ENCODE data around the gene APOBEC3G. TPM values are rescaled to one million over a fixed set of nuclear protein-coding genes. Genes with fewer than 3 reads are reported as not detected.

Gene APOBEC3G
- total and polyA plus RNA-seq, 2 experiments from 2014 or later, result 2.1 to 3.3 TPM

DNA sequence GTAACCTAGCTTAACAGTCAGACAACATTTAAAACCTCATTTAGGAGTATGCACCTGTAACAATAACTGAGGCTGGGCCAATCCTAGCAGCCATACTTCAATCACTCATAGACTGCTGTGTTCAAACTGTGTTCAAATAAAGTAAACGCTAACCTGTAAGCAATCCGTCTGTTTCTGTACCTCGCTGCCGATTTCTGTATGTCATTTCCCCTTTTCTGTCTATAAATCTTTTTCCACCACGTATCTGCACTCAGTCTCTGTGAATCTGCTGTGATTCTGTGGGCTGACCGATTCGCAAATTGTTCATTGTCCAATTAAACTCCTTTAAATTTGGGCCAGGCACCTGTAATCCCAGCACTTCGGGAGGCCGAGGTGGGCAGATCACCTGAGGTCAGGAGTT is 32.3 kb downstream of the APOBEC3G start (continued):
- TF ChIP-seq, protein P1, sequence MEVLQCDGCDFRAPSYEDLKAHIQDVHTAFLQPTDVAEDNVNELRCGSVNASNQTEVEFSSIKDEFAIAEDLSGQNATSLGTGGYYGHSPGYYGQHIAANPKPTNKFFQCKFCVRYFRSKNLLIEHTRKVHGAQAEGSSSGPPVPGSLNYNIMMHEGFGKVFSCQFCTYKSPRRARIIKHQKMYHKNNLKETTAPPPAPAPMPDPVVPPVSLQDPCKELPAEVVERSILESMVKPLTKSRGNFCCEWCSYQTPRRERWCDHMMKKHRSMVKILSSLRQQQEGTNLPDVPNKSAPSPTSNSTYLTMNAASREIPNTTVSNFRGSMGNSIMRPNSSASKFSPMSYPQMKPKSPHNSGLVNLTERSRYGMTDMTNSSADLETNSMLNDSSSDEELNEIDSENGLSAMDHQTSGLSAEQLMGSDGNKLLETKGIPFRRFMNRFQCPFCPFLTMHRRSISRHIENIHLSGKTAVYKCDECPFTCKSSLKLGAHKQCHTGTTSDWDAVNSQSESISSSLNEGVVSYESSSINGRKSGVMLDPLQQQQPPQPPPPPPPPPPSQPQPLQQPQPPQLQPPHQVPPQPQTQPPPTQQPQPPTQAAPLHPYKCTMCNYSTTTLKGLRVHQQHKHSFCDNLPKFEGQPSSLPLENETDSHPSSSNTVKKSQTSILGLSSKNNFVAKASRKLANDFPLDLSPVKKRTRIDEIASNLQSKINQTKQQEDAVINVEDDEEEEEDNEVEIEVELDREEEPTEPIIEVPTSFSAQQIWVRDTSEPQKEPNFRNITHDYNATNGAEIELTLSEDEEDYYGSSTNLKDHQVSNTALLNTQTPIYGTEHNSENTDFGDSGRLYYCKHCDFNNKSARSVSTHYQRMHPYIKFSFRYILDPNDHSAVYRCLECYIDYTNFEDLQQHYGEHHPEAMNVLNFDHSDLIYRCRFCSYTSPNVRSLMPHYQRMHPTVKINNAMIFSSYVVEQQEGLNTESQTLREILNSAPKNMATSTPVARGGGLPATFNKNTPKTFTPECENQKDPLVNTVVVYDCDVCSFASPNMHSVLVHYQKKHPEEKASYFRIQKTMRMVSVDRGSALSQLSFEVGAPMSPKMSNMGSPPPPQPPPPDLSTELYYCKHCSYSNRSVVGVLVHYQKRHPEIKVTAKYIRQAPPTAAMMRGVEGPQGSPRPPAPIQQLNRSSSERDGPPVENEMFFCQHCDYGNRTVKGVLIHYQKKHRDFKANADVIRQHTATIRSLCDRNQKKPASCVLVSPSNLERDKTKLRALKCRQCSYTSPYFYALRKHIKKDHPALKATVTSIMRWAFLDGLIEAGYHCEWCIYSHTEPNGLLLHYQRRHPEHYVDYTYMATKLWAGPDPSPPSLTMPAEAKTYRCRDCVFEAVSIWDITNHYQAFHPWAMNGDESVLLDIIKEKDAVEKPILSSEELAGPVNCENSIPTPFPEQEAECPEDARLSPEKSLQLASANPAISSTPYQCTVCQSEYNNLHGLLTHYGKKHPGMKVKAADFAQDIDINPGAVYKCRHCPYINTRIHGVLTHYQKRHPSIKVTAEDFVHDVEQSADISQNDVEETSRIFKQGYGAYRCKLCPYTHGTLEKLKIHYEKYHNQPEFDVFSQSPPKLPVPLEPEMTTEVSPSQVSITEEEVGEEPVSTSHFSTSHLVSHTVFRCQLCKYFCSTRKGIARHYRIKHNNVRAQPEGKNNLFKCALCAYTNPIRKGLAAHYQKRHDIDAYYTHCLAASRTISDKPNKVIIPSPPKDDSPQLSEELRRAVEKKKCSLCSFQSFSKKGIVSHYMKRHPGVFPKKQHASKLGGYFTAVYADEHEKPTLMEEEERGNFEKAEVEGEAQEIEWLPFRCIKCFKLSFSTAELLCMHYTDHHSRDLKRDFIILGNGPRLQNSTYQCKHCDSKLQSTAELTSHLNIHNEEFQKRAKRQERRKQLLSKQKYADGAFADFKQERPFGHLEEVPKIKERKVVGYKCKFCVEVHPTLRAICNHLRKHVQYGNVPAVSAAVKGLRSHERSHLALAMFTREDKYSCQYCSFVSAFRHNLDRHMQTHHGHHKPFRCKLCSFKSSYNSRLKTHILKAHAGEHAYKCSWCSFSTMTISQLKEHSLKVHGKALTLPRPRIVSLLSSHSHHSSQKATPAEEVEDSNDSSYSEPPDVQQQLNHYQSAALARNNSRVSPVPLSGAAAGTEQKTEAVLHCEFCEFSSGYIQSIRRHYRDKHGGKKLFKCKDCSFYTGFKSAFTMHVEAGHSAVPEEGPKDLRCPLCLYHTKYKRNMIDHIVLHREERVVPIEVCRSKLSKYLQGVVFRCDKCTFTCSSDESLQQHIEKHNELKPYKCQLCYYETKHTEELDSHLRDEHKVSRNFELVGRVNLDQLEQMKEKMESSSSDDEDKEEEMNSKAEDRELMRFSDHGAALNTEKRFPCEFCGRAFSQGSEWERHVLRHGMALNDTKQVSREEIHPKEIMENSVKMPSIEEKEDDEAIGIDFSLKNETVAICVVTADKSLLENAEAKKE (CRISPR knock-in tag; IDR thresholded peaks at IDR 0.05), result no peak
- TF ChIP-seq CREB1 (CRISPR knock-in tag; IDR thresholded peaks at IDR 0.05; ENCODE audit: low read depth) (no peak), ZNF114 (CRISPR knock-in tag; IDR thresholded peaks at IDR 0.05) (no peak), POLR2AphosphoS5 (IDR thresholded peaks at IDR 0.05; ENCODE audit: low read depth) (no peak), NANOG (IDR thresholded peaks at IDR 0.05; ENCODE audit: borderline replicate concordance) (no peak), EZH2 (IDR thresholded peaks at IDR 0.05; ENCODE audit: low read depth, unreplicated experiment) (no peak)
- TF ChIP-seq, protein P2, sequence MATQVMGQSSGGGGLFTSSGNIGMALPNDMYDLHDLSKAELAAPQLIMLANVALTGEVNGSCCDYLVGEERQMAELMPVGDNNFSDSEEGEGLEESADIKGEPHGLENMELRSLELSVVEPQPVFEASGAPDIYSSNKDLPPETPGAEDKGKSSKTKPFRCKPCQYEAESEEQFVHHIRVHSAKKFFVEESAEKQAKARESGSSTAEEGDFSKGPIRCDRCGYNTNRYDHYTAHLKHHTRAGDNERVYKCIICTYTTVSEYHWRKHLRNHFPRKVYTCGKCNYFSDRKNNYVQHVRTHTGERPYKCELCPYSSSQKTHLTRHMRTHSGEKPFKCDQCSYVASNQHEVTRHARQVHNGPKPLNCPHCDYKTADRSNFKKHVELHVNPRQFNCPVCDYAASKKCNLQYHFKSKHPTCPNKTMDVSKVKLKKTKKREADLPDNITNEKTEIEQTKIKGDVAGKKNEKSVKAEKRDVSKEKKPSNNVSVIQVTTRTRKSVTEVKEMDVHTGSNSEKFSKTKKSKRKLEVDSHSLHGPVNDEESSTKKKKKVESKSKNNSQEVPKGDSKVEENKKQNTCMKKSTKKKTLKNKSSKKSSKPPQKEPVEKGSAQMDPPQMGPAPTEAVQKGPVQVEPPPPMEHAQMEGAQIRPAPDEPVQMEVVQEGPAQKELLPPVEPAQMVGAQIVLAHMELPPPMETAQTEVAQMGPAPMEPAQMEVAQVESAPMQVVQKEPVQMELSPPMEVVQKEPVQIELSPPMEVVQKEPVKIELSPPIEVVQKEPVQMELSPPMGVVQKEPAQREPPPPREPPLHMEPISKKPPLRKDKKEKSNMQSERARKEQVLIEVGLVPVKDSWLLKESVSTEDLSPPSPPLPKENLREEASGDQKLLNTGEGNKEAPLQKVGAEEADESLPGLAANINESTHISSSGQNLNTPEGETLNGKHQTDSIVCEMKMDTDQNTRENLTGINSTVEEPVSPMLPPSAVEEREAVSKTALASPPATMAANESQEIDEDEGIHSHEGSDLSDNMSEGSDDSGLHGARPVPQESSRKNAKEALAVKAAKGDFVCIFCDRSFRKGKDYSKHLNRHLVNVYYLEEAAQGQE (IDR thresholded peaks at IDR 0.05; ENCODE audit: unreplicated experiment), result no peak
- TF ChIP-seq, protein P3, sequence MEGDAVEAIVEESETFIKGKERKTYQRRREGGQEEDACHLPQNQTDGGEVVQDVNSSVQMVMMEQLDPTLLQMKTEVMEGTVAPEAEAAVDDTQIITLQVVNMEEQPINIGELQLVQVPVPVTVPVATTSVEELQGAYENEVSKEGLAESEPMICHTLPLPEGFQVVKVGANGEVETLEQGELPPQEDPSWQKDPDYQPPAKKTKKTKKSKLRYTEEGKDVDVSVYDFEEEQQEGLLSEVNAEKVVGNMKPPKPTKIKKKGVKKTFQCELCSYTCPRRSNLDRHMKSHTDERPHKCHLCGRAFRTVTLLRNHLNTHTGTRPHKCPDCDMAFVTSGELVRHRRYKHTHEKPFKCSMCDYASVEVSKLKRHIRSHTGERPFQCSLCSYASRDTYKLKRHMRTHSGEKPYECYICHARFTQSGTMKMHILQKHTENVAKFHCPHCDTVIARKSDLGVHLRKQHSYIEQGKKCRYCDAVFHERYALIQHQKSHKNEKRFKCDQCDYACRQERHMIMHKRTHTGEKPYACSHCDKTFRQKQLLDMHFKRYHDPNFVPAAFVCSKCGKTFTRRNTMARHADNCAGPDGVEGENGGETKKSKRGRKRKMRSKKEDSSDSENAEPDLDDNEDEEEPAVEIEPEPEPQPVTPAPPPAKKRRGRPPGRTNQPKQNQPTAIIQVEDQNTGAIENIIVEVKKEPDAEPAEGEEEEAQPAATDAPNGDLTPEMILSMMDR (conservative IDR thresholded peaks at IDR 0.05; ENCODE audit: low read depth in 2 of 2), result no peak
